ENCODE results near the gene METTL3.

The METTL3 gene

GRCh38 chr14:21526672-21527317, 15.7 kb upstream of the METTL3 start:
- no peak for DNase-seq

- peak in 1 of 2 experiments; percentile 17 for DNase-seq
These were observed 15.0 kb upstream of the METTL3 start, which contains the start of gene SALL2 for GRCh38 chr14:21525962-21526671. Gene SALL2 (minus strand): TSS chr14:21526346. CDS start chr14:21526127, 219 bp downstream.

- DNase-seq: no peak
These were observed 14.4 kb upstream of the METTL3 start for GRCh38 chr14:21525571-21525961.

GRCh38 chr14:21524575-21525490, 13.7 kb upstream of the METTL3 start:
- DNase-seq: no peak

GRCh38 chr14:21523203-21523602, 12.1 kb upstream of the METTL3 start:
- DNase-seq: no peak

GRCh38 chr14:21521501-21521900, 10.4 kb upstream of the METTL3 start:
- DNase-seq: no peak

- no peak for DNase-seq
These were observed 9.6 kb upstream of the METTL3 start for GRCh38 chr14:21520767-21521166.

- no peak for DNase-seq
These were observed 7.6 kb upstream of the METTL3 start for GRCh38 chr14:21518725-21519124.

- no peak for DNase-seq
These were observed 3.2 kb upstream of the METTL3 start for GRCh38 chr14:21514341-21514740.

GRCh38 chr14:21509432-21510143, 1.6 kb downstream of the METTL3 start:
- no peak for DNase-seq

GRCh38 chr14:21506557-21506956, 4.6 kb downstream of the METTL3 start:
- no peak for DNase-seq

GRCh38 chr14:21505012-21505553, 6.1 kb downstream of the METTL3 start:
- DNase-seq: no peak

GRCh38 chr14:21503376-21503775, 7.8 kb downstream of the METTL3 start:
- DNase-seq: no peak

GRCh38 chr14:21501568-21501967, 9.6 kb downstream of the METTL3 start:
- DNase-seq: no peak

GRCh38 chr14:21498540-21499526, 12.3 kb downstream of the METTL3 start:
- peak in 1 of 2 experiments; percentile 61 for DNase-seq

- no peak for DNase-seq
These were observed 14.7 kb downstream of the METTL3 start for GRCh38 chr14:21496453-21496852.

- no peak for DNase-seq
These were observed 16.0 kb downstream of the METTL3 start for GRCh38 chr14:21494902-21495762.

- DNase-seq: no peak
These were observed 24.5 kb downstream of the METTL3 start for GRCh38 chr14:21486640-21487087.

- DNase-seq: peak; percentile 98 to 99
These were observed 34.0 kb downstream of the METTL3 start, which contains the start of the genes RAB2B and TOX4 for GRCh38 chr14:21476925-21477681. Gene RAB2B (minus strand): TSS chr14:21476959. CDS start chr14:21476872, 87 bp downstream. Gene TOX4 (plus strand): TSS chr14:21477195. CDS start chr14:21477279, 84 bp downstream.

Measured in SW 1271 (cell line).